ENCODE results near the gene FYN.
A peak's percentile ranks its signal among the peaks of the same experiment; 100 is the strongest.

FYN gene

DNA sequence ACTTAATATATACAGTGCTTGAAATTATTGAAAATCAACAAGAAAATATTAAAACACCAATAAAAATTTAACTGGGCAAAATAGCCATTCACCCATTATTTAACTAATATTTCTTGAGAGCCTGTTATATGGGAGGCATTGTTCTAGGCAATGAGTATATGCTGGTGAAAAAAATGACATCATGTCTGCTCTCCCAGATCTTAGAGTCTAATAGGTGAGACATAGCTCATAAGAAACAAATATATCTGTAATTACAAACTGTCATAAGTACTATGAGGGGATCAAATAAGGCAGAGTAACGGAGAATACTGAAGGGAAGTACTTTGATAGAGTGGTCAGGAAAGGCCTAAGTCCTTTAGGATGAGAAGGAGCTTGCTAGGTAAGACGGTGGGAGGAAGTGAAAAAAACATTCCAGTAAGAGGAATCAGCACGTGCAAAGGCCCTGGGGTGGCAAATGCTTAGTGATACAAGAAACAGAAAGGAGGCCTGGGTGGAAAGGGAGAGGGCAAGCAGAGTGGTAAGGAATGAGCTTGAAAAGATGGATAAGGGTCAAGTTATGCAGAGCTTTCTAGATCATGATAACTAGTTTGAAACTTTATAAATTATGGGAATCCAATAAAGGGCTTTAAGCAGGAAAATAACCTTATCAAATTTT lies 12.2 kb upstream of the FYN start:
- FAIRE-seq: no peak
- TF ChIP-seq SPI1 (IDR thresholded peaks at IDR 0.05; ENCODE audit: low read depth, low read length) (no peak), POLR2AphosphoS5 (IDR thresholded peaks at IDR 0.05; ENCODE audit: low read depth, low read length) (no peak), PAX5 (IDR thresholded peaks at IDR 0.05; ENCODE audit: insufficient read depth, low read length, severe bottlenecking) (no peak), POU2F2 (IDR thresholded peaks at IDR 0.05; ENCODE audit: low read depth, low read length) (no peak)
- DNase-seq (ENCODE audit: insufficient read length, low spot score): no peak

DNA sequence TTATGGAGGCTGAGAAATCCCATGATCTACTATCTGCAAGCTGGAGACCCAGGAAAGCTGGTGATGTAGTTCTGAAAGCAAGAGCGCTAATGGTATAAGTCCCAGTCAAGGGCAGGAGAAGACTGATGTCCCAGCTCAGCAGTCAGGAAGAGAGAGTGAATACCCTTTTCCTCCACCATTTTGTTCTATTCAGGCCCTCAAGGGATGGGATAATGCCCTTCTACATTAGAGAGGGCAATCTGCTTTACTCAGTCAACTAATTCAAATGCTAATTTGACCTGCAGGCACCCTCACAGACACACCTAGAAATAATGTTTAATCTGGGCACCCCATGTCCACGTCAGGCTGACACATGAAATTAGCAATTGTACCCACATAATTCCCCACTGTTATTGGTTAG lies 10.8 kb upstream of the FYN start:
- FAIRE-seq: no peak
- no peak for DNase-seq (ENCODE audit: insufficient read length, low spot score)
- TF ChIP-seq POLR2AphosphoS5 (IDR thresholded peaks at IDR 0.05; ENCODE audit: low read depth, low read length) (no peak), POLR2A (IDR thresholded peaks at IDR 0.05; ENCODE audit: low read depth, low read length) (no peak), SPI1 (IDR thresholded peaks at IDR 0.05; ENCODE audit: low read depth, low read length) (no peak), PAX5 (IDR thresholded peaks at IDR 0.05; ENCODE audit: insufficient read depth, low read length, severe bottlenecking) (no peak), TAF1 (IDR thresholded peaks at IDR 0.05; ENCODE audit: low read depth, low read length) (no peak), POU2F2 (IDR thresholded peaks at IDR 0.05; ENCODE audit: low read depth, low read length) (no peak)

GRCh38 chr6:111880181-111880888 lies 7.1 kb upstream of the FYN start:
- DNase-seq (ENCODE audit: insufficient read length, low spot score) (no peak), FAIRE-seq (no peak)
- TF ChIP-seq POLR2AphosphoS5 (IDR thresholded peaks at IDR 0.05; ENCODE audit: low read depth, low read length) (no peak), PAX5 (IDR thresholded peaks at IDR 0.05; ENCODE audit: insufficient read depth, low read length, severe bottlenecking) (no peak), POLR2A (IDR thresholded peaks at IDR 0.05; ENCODE audit: low read depth, low read length) (no peak), POU2F2 (IDR thresholded peaks at IDR 0.05; ENCODE audit: low read depth, low read length) (no peak), SPI1 (IDR thresholded peaks at IDR 0.05; ENCODE audit: low read depth, low read length) (no peak), TAF1 (IDR thresholded peaks at IDR 0.05; ENCODE audit: low read depth, low read length) (no peak)

- DNase-seq (ENCODE audit: insufficient read length, low spot score): no peak
- TF ChIP-seq POLR2AphosphoS5 (IDR thresholded peaks at IDR 0.05; ENCODE audit: low read depth, low read length) (no peak), SPI1 (IDR thresholded peaks at IDR 0.05; ENCODE audit: low read depth, low read length) (no peak), POU2F2 (IDR thresholded peaks at IDR 0.05; ENCODE audit: low read depth, low read length) (no peak), POLR2A (IDR thresholded peaks at IDR 0.05; ENCODE audit: low read depth, low read length) (no peak), TAF1 (IDR thresholded peaks at IDR 0.05; ENCODE audit: low read depth, low read length) (no peak), PAX5 (IDR thresholded peaks at IDR 0.05; ENCODE audit: insufficient read depth, low read length, severe bottlenecking) (no peak)
- no peak for FAIRE-seq
Measured at GRCh38 chr6:111875741-111876140, 2.5 kb upstream of the FYN start.

GRCh38 chr6:111874025-111874415 lies 768 bp upstream of the FYN start:
- DNase-seq (ENCODE audit: insufficient read length, low spot score): no peak
- no peak for FAIRE-seq
- no peak for TF ChIP-seq PAX5 (IDR thresholded peaks at IDR 0.05; ENCODE audit: insufficient read depth, low read length, severe bottlenecking)
- no peak for TF ChIP-seq TAF1 (IDR thresholded peaks at IDR 0.05; ENCODE audit: low read depth, low read length)
- TF ChIP-seq POLR2A (IDR thresholded peaks at IDR 0.05; ENCODE audit: low read depth, low read length): no peak

- peak; percentile 25 for DNase-seq (ENCODE audit: insufficient read length, low spot score)
- TF ChIP-seq POLR2A (IDR thresholded peaks at IDR 0.05; ENCODE audit: low read depth, low read length) (no peak), SPI1 (IDR thresholded peaks at IDR 0.05; ENCODE audit: low read depth, low read length) (no peak), POU2F2 (IDR thresholded peaks at IDR 0.05; ENCODE audit: low read depth, low read length) (no peak), POLR2AphosphoS5 (IDR thresholded peaks at IDR 0.05; ENCODE audit: low read depth, low read length) (no peak), PAX5 (IDR thresholded peaks at IDR 0.05; ENCODE audit: insufficient read depth, low read length, severe bottlenecking) (no peak), TAF1 (IDR thresholded peaks at IDR 0.05; ENCODE audit: low read depth, low read length) (no peak)
Measured at GRCh38 chr6:111872401-111873177, 663 bp downstream of the FYN start.

GRCh38 chr6:111871725-111872400 lies 1.4 kb downstream of the FYN start:
- no peak for FAIRE-seq
- TF ChIP-seq PAX5 (IDR thresholded peaks at IDR 0.05; ENCODE audit: insufficient read depth, low read length, severe bottlenecking): no peak
- no peak for TF ChIP-seq TAF1 (IDR thresholded peaks at IDR 0.05; ENCODE audit: low read depth, low read length)
- TF ChIP-seq SPI1 (IDR thresholded peaks at IDR 0.05; ENCODE audit: low read depth, low read length): no peak
- no peak for TF ChIP-seq POLR2AphosphoS5 (IDR thresholded peaks at IDR 0.05; ENCODE audit: low read depth, low read length)
- no peak for TF ChIP-seq POU2F2 (IDR thresholded peaks at IDR 0.05; ENCODE audit: low read depth, low read length)
- TF ChIP-seq POLR2A (IDR thresholded peaks at IDR 0.05; ENCODE audit: low read depth, low read length): no peak
- DNase-seq (ENCODE audit: insufficient read length, low spot score): no peak

More at GRCh38 chr6:111872401-111873177, 663 bp downstream of the FYN start:
- FAIRE-seq: no peak

DNA sequence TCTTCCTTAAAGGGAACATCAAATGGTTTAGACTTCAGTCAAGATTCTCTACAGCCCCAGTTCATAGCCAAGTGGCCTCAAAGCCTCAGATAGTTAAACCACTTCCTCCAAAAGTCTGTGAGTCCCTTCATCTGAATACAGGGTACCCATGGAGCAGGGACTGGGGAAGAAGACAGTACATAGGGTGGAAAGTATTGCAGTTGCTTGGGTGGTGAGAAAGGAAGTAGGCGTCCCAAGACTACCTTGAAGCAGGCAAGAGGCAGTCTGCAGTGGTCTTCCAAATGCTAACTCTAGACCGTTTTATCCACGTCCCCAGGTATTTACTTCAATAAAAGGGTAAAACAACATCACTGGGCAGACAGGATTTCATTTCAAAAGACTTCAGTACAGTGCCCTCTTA lies 2.0 kb downstream of the FYN start:
- TF ChIP-seq POLR2A (IDR thresholded peaks at IDR 0.05; ENCODE audit: low read depth, low read length) (no peak), SPI1 (IDR thresholded peaks at IDR 0.05; ENCODE audit: low read depth, low read length) (peak; percentile 36; the same call in 1 of the 2 replicates)
- FAIRE-seq (peak; percentile 5), DNase-seq (ENCODE audit: insufficient read length, low spot score) (no peak)

- DNase-seq (ENCODE audit: insufficient read length, low spot score) (no peak), FAIRE-seq (no peak)
- TF ChIP-seq POLR2AphosphoS5 (IDR thresholded peaks at IDR 0.05; ENCODE audit: low read depth, low read length) (no peak), PAX5 (IDR thresholded peaks at IDR 0.05; ENCODE audit: insufficient read depth, low read length, severe bottlenecking) (no peak), SPI1 (IDR thresholded peaks at IDR 0.05; ENCODE audit: low read depth, low read length) (no peak), POU2F2 (IDR thresholded peaks at IDR 0.05; ENCODE audit: low read depth, low read length) (no peak), TAF1 (IDR thresholded peaks at IDR 0.05; ENCODE audit: low read depth, low read length) (no peak), POLR2A (IDR thresholded peaks at IDR 0.05; ENCODE audit: low read depth, low read length) (no peak)
Measured at GRCh38 chr6:111870742-111871064, 2.5 kb downstream of the FYN start.

Measured in GM12891 (cell line).